NCI-H69 (cell line): Measurements from ENCODE around the gene TRIM25.

Experiments used
- DNase-seq: peaks from one replicate; lab custom pipeline; 2025; lab: John Stamatoyannopoulos, UW

TRIM25 gene

DNA sequence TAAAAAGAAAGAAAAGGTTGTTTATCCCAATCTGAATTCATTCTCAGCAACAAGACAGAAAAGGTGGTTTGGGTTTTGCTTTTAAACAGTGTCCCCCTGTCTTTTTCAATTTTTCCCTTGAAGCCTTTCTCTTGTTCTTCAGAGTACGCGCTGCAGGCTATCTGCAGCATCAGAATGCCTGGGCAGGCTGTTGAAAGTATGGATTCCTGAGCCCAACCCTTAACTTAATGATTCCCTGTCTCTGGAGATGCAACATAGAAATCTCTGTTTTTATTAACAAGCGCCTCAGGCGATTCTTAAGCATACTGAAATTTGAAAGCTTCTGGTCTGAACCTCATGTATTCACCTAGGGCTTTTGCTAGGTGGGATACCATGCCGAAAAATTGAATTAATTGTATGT, 47.8 kb downstream of the TRIM25 start:
- DNase-seq: no peak

DNA sequence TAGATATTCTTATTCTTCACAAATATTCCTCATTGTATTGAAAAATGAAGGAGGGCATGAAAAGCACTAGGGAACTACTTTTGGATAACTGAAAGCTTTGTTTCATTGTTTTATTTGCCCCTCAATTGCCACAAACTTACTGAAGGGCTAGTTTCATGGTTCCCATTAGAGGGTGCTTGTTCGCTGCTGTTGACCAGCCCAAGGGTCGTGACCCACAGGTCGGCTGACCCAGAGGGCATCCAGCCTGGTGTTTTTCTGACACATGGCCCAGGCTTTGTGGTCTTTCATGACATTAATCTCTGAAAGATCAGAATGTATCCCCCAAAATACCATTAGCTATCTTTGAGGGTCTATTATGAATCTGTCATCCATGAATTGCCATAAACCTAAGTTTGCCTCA, 49.9 kb downstream of the TRIM25 start:
- no peak for DNase-seq

GRCh38 chr17:56861899-56862298, 52.0 kb downstream of the TRIM25 start:
- no peak for DNase-seq

GRCh38 chr17:56851008-56851407, 62.8 kb downstream of the TRIM25 start:
- DNase-seq: no peak

GRCh38 chr17:56850591-56850990, 63.3 kb downstream of the TRIM25 start:
- DNase-seq: no peak

GRCh38 chr17:56849131-56849530, 64.7 kb downstream of the TRIM25 start:
- no peak for DNase-seq

- no peak for DNase-seq
Observed at GRCh38 chr17:56847106-56847505, 66.7 kb downstream of the TRIM25 start.

- no peak for DNase-seq
Observed at GRCh38 chr17:56845934-56846333, 67.9 kb downstream of the TRIM25 start.

DNA sequence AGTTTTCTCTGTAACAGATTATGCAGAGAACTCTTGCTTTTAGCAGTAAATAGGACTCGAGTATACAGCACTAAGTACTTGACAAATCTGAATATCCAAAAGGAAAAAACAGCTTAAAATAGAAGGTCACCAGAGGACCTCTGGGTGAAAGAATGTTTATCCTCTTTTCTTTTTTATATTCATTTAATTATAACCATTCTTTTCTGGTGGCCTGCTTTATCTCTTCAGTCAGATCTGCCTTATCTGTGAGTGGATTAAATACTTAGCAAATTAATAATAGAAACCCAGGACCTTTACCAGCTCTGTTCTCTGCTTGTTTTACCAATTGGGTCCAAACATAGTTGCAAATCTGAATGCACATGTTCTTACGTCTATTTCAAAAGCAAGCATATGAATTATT, 71.3 kb downstream of the TRIM25 start:
- no peak for DNase-seq

GRCh38 chr17:56838687-56839086, 75.2 kb downstream of the TRIM25 start:
- DNase-seq: no peak
